Raji (cell line): ENCODE data around the gene SSX3.
"Not testable (repeated sequence)": the region's sequence is repeated elsewhere in the genome, so short reads cannot be mapped to it uniquely, and the experiment has no call there.

ENCODE experiments used
- POLR2A ChIP-seq: IDR thresholded peaks from 2 replicates; pipeline ENCODE4 v1.6.1; 2011; ENCODE audit warnings: low read depth, low read length, control low read depth; ENCODE audit not compliant: insufficient read depth

SSX3 gene

GRCh38 chrX:48356315-48357094, at the start of gene SSX3:
Gene SSX3 (minus strand): TSS chrX:48356703. CDS start chrX:48355249, 1,454 bp downstream.
- TF ChIP-seq POLR2A = not testable (repeated sequence)

GRCh38 chrX:48383239-48383638, 26.7 kb upstream of the SSX3 start, which contains the start of gene SSX4:
Gene SSX4 (plus strand): TSS chrX:48383539. CDS start chrX:48384054, 515 bp downstream.
- not testable (repeated sequence) for TF ChIP-seq POLR2A

- no peak for TF ChIP-seq POLR2A
Measured at GRCh38 chrX:48357681-48358080, 1.2 kb upstream of the SSX3 start.

GRCh38 chrX:48306175-48306574, 50.3 kb downstream of the SSX3 start:
- TF ChIP-seq POLR2A = no peak
